CD4-positive, alpha-beta T cell (primary cell): ENCODE data around the gene TRMT112. TPM values are rescaled to one million over a fixed set of nuclear protein-coding genes. Genes with fewer than 3 reads are reported as not detected.

ENCODE experiments used
- ATAC-seq: fragments of 200-7000 bp; cut with Tn5 transposase; one replicate; pipeline ENCODE4 v1.10.0; 2022; ENCODE audit warnings: mild to moderate bottlenecking; ENCODE audit not compliant: poor library complexity
- CTCF ChIA-PET: fragments of 350-600 bp; sonication (Branson Sonifier 250); formaldehyde crosslinking; loops from one replicate; lab custom pipeline; 2021; ENCODE audit warnings: antibody characterized with exemption, inconsistent platforms; lab: Charles Lee
- POLR2A ChIA-PET: fragments of 350-600 bp; sonication (Branson Sonifier 250); formaldehyde crosslinking; loops from one replicate; lab custom pipeline; 2021; ENCODE audit warnings: antibody characterized with exemption, inconsistent platforms; lab: Charles Lee
- DNase-seq, 14 experiments: peaks; one replicate each; pipeline ENCODE4 v3.0.0-alpha.2; 2013 to 2020; ENCODE audit warnings: mixed read lengths in 2 of 14
- H3K27ac ChIP-seq, 2 donors: one replicate each; pipeline versions ENCODE4 v1.5.1 to v1.7.0; 2013; ENCODE audit warnings: low read length in 2 of 2, low read depth in 1 of 2, mild to moderate bottlenecking in 1 of 2
- H3K27me3 ChIP-seq, 2 experiments: 1 replicate in 1 of 2; 2 replicates in 1 of 2; pipeline versions ENCODE4 v1.6.1 to v1.7.0; 2013; ENCODE audit warnings: low read length in 2 of 2, control low read depth in 1 of 2, mild to moderate bottlenecking in 1 of 2, moderate library complexity in 1 of 2; ENCODE audit not compliant: insufficient read depth in 2 of 2, control insufficient read depth in 1 of 2
- H3K36me3 ChIP-seq: one replicate; pipeline ENCODE4 v1.6.1; 2013; ENCODE audit warnings: low read length, control low read depth; ENCODE audit not compliant: insufficient read depth
- H3K4me1 ChIP-seq: one replicate; pipeline ENCODE4 v1.6.1; 2013; ENCODE audit warnings: low read length, control low read depth; ENCODE audit not compliant: insufficient read depth
- H3K4me3 ChIP-seq: one replicate; pipeline ENCODE4 v1.5.1; 2013; ENCODE audit warnings: mild to moderate bottlenecking, low read length, moderate library complexity
- H3K9me3 ChIP-seq, 2 experiments: 1 replicate in 1 of 2; 2 replicates in 1 of 2; pipeline versions ENCODE4 v1.6.1 to v1.7.0; 2013; ENCODE audit warnings: low read length in 2 of 2, mild to moderate bottlenecking in 2 of 2, control low read depth in 1 of 2, moderate library complexity in 1 of 2; ENCODE audit not compliant: control insufficient read depth in 1 of 2, insufficient read depth in 1 of 2
- H3K27ac Mint-ChIP-seq: one replicate; pipeline ENCODE4 v1.8.0; 2020; ENCODE audit warnings: mixed read lengths
- H3K27me3 Mint-ChIP-seq: one replicate; pipeline ENCODE4 v1.8.0; 2021; ENCODE audit warnings: mixed read lengths
- H3K36me3 Mint-ChIP-seq: one replicate; pipeline ENCODE4 v1.8.0; 2021; ENCODE audit warnings: low read depth, mixed read lengths
- H3K4me1 Mint-ChIP-seq: one replicate; pipeline ENCODE4 v1.8.0; 2021; ENCODE audit warnings: low read depth, mixed read lengths
- H3K4me3 Mint-ChIP-seq: one replicate; pipeline ENCODE4 v1.8.0; 2020; ENCODE audit warnings: mild to moderate bottlenecking, mixed read lengths
- H3K9me3 Mint-ChIP-seq: one replicate; pipeline ENCODE4 v1.8.0; 2020; ENCODE audit warnings: mixed read lengths
- CTCF ChIP-seq: fragments of 200-600 bp; IDR thresholded peaks from one replicate; pipeline ENCODE4 v1.8.0; 2022; ENCODE audit warnings: antibody characterized with exemption, mild to moderate bottlenecking
- intact Hi-C, 2 experiments: fragments of 100-400 bp; cut with DNase I in 1 of 2; cut with micrococcal nuclease in 1 of 2; formaldehyde crosslinking; loops; one replicate each; pipeline versions ENCODE4 v1.15.1 to v1.9.0; 2023 to 2025; cut with DNase I, micrococcal nuclease
- polyA plus RNA-seq, 2 donors: library from polyadenylated mRNA; unstranded; fragments of 120-200 nt; gene quantifications; one replicate each; pipeline ENCODE4 v1.2.1, GENCODE V29; 2013
- total RNA-seq, 174 experiments: library from RNA in 2 of 174; stranded (reverse) in 2 of 174; gene quantifications; one replicate each; pipeline ENCODE4 v1.2.3 and lab custom pipeline; 2021 to 2026

TRMT112 gene
- 10 to 100 TPM; 70.5 to 71.4 TPM for total RNA-seq
- polyA plus RNA-seq (2013, experiment 1 of 2), result 208 TPM
- 190 TPM for polyA plus RNA-seq (2013, experiment 2 of 2)
- total RNA-seq (lab: John Stamatoyannopoulos, UW), result 40.1 to 212 (median 68.7) reads per million in 172 experiments

GRCh38 chr11:64317325-64317960, at the start of gene TRMT112:
TRMT112 (minus strand) TSS chr11:64317559; CDS start chr11:64317526, 33 bp downstream.
- H3K4me3 ChIP-seq, result peak within 1 kb of the TSS; percentile 96
- Mint-ChIP-seq H3K4me3 (peak within 1 kb of the TSS; percentile 92), H3K36me3 (peaks cover 62% of the 10 kb centered on the region), H3K27ac (peak within 1 kb of the TSS; percentile 98), H3K9me3 (no peaks in the 10 kb centered on the region), H3K27me3 (no peaks in the 10 kb centered on the region), H3K4me1 (peaks cover 47% of the 10 kb centered on the region)
- peak within 1 kb of the TSS; percentile 93 to 99 for H3K27ac ChIP-seq
- H3K27me3 ChIP-seq, result no peaks in the 10 kb centered on the region
- POLR2A ChIA-PET, result interaction anchor here (0.5 to 4.0 kb wide), 48 partner anchors 8 to 1744 kb away, joined by 3 to 105 read pairs (median 6); partner anchors contain the start of genes BAD, CATSPERZ, CCDC88B and EEF1G
- H3K9me3 ChIP-seq, result no peaks in the 10 kb centered on the region
- CTCF ChIA-PET, result interaction anchor here (0.8 to 3.0 kb wide), 19 partner anchors 13 to 336 kb away, joined by 3 to 39 read pairs (median 6); partner anchors contain the start of genes BAD, CCDC88B, DNAJC4 and ESRRA
- intact Hi-C loops, result loop anchor here (1.0 to 5.0 kb wide), 8 partner anchors 11 to 336 kb away; partner anchors contain the start of genes CCDC88B (in 1 of the 2), ESRRA (in 1 of the 2), GPR137 (in 1 of the 2) and RPS6KA4 (in 1 of the 2)
- TF ChIP-seq CTCF, result no peak
- DNase-seq, result peak; percentile 91 to 100 (median 95)
- H3K36me3 ChIP-seq, result peaks cover 41% of the 10 kb centered on the region
- peaks cover 40% of the 10 kb centered on the region for H3K4me1 ChIP-seq
- peak; percentile 77 for ATAC-seq

DNA sequence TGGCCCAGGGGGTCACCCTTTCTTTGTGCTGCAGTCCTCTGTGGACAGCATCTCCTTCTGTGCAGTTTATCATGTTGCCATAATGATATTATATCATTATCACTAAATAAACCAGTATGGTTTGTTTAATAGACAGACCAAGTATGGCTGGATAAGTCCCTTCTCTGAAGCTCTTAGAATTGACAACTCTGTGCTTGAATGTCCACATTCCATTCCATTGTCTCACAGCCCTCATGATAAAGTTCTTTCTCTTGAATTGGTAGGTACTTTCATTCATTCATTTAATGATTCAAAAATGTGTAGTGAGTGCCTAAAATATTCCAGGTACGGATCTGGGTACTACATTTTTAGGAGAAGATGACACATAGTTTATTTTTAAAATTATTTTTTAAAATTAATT, 49.4 kb upstream of the TRMT112 start:
- Mint-ChIP-seq H3K4me3 (no peak overlapping the region), H3K27ac (no peak overlapping the region), H3K27me3 (no peaks in the 10 kb centered on the region), H3K4me1 (no peaks in the 10 kb centered on the region), H3K36me3 (peaks cover 55% of the 10 kb centered on the region), H3K9me3 (no peaks in the 10 kb centered on the region)
- intact Hi-C loops, result loop anchor here in 1 of 2 experiments (10.0 kb wide), 1 partner anchor 288 kb away; no protein-coding TSS in a partner anchor
- Histone ChIP-seq H3K27ac (no peak overlapping the region), H3K4me1 (no peaks in the 10 kb centered on the region), H3K36me3 (peaks cover 67% of the 10 kb centered on the region), H3K27me3 (no peaks in the 10 kb centered on the region), H3K4me3 (no peak overlapping the region), H3K9me3 (no peaks in the 10 kb centered on the region)
- POLR2A ChIA-PET, result no interaction called here
- no peak for DNase-seq
- no peak for ATAC-seq
- CTCF ChIA-PET, result interaction anchor here (1.2 kb wide), 1 partner anchor 24 kb away, joined by 4 read pairs; no protein-coding TSS in a partner anchor
- TF ChIP-seq CTCF, result no peak

- intact Hi-C loops, result loop anchor here in 1 of 2 experiments (10.0 kb wide), 1 partner anchor 290 kb away; no protein-coding TSS in a partner anchor
- H3K36me3 ChIP-seq, result peaks cover 75% of the 10 kb centered on the region
Measured at GRCh38 chr11:64364911-64365310, 47.6 kb upstream of the TRMT112 start.

More at GRCh38 chr11:64364911-64365310, 47.6 kb upstream of the TRMT112 start:
- peaks cover 61% of the 10 kb centered on the region for H3K36me3 Mint-ChIP-seq
- H3K4me3 Mint-ChIP-seq, result no peak overlapping the region
- ChIA-PET CTCF (no interaction called here), POLR2A (no interaction called here)
- H3K27ac ChIP-seq, result no peak overlapping the region
- no peaks in the 10 kb centered on the region for H3K27me3 ChIP-seq
- H3K4me1 ChIP-seq, result peaks cover 9% of the 10 kb centered on the region
- H3K27ac Mint-ChIP-seq, result no peak overlapping the region
- H3K9me3 Mint-ChIP-seq, result no peaks in the 10 kb centered on the region
- peaks cover 6% of the 10 kb centered on the region for H3K4me1 Mint-ChIP-seq
- no peak overlapping the region for H3K4me3 ChIP-seq
- TF ChIP-seq CTCF, result no peak
- ATAC-seq (no peak), DNase-seq (no peak)
- H3K27me3 Mint-ChIP-seq, result no peaks in the 10 kb centered on the region
- no peaks in the 10 kb centered on the region for H3K9me3 ChIP-seq
